Measurements from ENCODE around the gene TFB1M.
A peak's percentile ranks its signal among the peaks of the same experiment; 100 is the strongest.

Gene TFB1M

GRCh38 chr6:155303361-155303870 lies 10.9 kb downstream of the TFB1M start:
- no peak for DNase-seq (ENCODE audit: low read depth)
- no peak overlapping the region for H3K4me3 ChIP-seq (ENCODE audit: control insufficient read depth, low read depth, low read length)
- TF ChIP-seq CTCF (IDR thresholded peaks at IDR 0.05; ENCODE audit: control insufficient read depth, insufficient read depth, low read depth, low read length, missing control alignments): no peak

- peak; percentile 21 for DNase-seq (ENCODE audit: low read depth)
- H3K4me3 ChIP-seq (ENCODE audit: control insufficient read depth, low read depth, low read length): no peak overlapping the region
- no peak for TF ChIP-seq CTCF (IDR thresholded peaks at IDR 0.05; ENCODE audit: control insufficient read depth, insufficient read depth, low read depth, low read length, missing control alignments)
These were observed 12.4 kb downstream of the TFB1M start for GRCh38 chr6:155301867-155302266.

- no peak for TF ChIP-seq CTCF (IDR thresholded peaks at IDR 0.05; ENCODE audit: control insufficient read depth, insufficient read depth, low read depth, low read length, missing control alignments)
- no peak for DNase-seq (ENCODE audit: low read depth)
- no peak overlapping the region for H3K4me3 ChIP-seq (ENCODE audit: control insufficient read depth, low read depth, low read length)
These were observed 16.6 kb downstream of the TFB1M start for GRCh38 chr6:155297669-155298068.

GRCh38 chr6:155292711-155293110 lies 21.6 kb downstream of the TFB1M start:
- no peak overlapping the region for H3K4me3 ChIP-seq (ENCODE audit: control insufficient read depth, low read depth, low read length)
- TF ChIP-seq CTCF (IDR thresholded peaks at IDR 0.05; ENCODE audit: control insufficient read depth, insufficient read depth, low read depth, low read length, missing control alignments): no peak

GRCh38 chr6:155291291-155291690 lies 23.0 kb downstream of the TFB1M start:
- DNase-seq (ENCODE audit: low read depth): no peak
- no peak overlapping the region for H3K4me3 ChIP-seq (ENCODE audit: control insufficient read depth, low read depth, low read length)
- TF ChIP-seq CTCF (IDR thresholded peaks at IDR 0.05; ENCODE audit: control insufficient read depth, insufficient read depth, low read depth, low read length, missing control alignments): no peak

More at GRCh38 chr6:155292711-155293110, 21.6 kb downstream of the TFB1M start:
- DNase-seq (ENCODE audit: low read depth): no peak

GRCh38 chr6:155290491-155290890 lies 23.8 kb downstream of the TFB1M start:
- no peak for DNase-seq (ENCODE audit: low read depth)
- TF ChIP-seq CTCF (IDR thresholded peaks at IDR 0.05; ENCODE audit: control insufficient read depth, insufficient read depth, low read depth, low read length, missing control alignments): no peak
- H3K4me3 ChIP-seq (ENCODE audit: control insufficient read depth, low read depth, low read length): no peak overlapping the region

GRCh38 chr6:155287762-155288161 lies 26.5 kb downstream of the TFB1M start:
- no peak for TF ChIP-seq CTCF (IDR thresholded peaks at IDR 0.05; ENCODE audit: control insufficient read depth, insufficient read depth, low read depth, low read length, missing control alignments)
- no peak overlapping the region for H3K4me3 ChIP-seq (ENCODE audit: control insufficient read depth, low read depth, low read length)
- no peak for DNase-seq (ENCODE audit: low read depth)
